HepG2 (cell line): ENCODE data around the gene NRSN2. TPM values are rescaled to one million over a fixed set of nuclear protein-coding genes. Genes with fewer than 3 reads are reported as not detected.

Experiments
- ASH2L ChIP-seq: fragments of 300-600, 200-600 bp; sonication (generic); IDR thresholded peaks from 2 replicates; pipeline ENCODE4 v1.7.0; 2017; ENCODE audit warnings: low read depth, mild to moderate bottlenecking, moderate library complexity, mixed read lengths, low read length; ENCODE audit not compliant: insufficient read length
- BCL6 ChIP-seq: IDR thresholded peaks from 2 replicates; pipeline ENCODE4 v1.6.1; 2016; ENCODE audit warnings: missing genetic modification reagents, missing compliant biosample characterization
- ELF1 ChIP-seq: sonication (generic); formaldehyde crosslinking; IDR thresholded peaks from 2 replicates; pipeline ENCODE4 v1.4.0; 2020; ENCODE audit warnings: missing genetic modification reagents
- NR2F1 ChIP-seq, 2 experiments: fragments of 450-650 bp in 1 of 2; formaldehyde crosslinking in 1 of 2; IDR thresholded peaks; 2 replicates each; pipeline versions ENCODE4 v1.5.0 to v1.6.1; 2016 to 2020; ENCODE audit warnings: mild to moderate bottlenecking in 1 of 2, missing compliant biosample characterization in 1 of 2, missing genetic modification reagents in 1 of 2, moderate library complexity in 1 of 2
- SP1 ChIP-seq, 2 experiments: fragments of 450-650 bp in 1 of 2; sonication (generic) in 1 of 2; formaldehyde crosslinking in 1 of 2; IDR thresholded peaks; 2 replicates each; pipeline versions ENCODE4 v1.4.0 to v1.6.1; 2016 to 2020; ENCODE audit warnings: missing genetic modification reagents in 1 of 2
- THAP11 ChIP-seq: IDR thresholded peaks from 2 replicates; pipeline ENCODE4 v1.6.1; 2016; ENCODE audit warnings: missing biosample characterization, missing genetic modification reagents
- U2AF2 ChIP-seq: fragments of 200-400 bp; formaldehyde crosslinking; IDR thresholded peaks from 2 replicates; pipeline ENCODE4 v1.6.1; 2017; ENCODE audit warnings: low read depth, mild to moderate bottlenecking, low read length
- ZBTB7A ChIP-seq: sonication (generic); formaldehyde crosslinking; IDR thresholded peaks from 2 replicates; pipeline ENCODE4 v1.8.0; 2022; ENCODE audit warnings: mild to moderate bottlenecking, missing genetic modification reagents
- ZFP36 ChIP-seq: fragments of 150-350 bp; IDR thresholded peaks from 2 replicates; pipeline ENCODE4 v1.6.1; 2018; ENCODE audit warnings: borderline replicate concordance, low read length, low read depth; ENCODE audit not compliant: partially characterized antibody
- ZNF143 ChIP-seq: sonication (generic); formaldehyde crosslinking; IDR thresholded peaks from 2 replicates; pipeline ENCODE4 v1.4.0; 2020; ENCODE audit warnings: missing genetic modification reagents
- ZNF431 ChIP-seq: sonication (generic); formaldehyde crosslinking; IDR thresholded peaks from 2 replicates; pipeline ENCODE4 v1.9.0; 2022; ENCODE audit warnings: missing genetic modification reagents, low read depth, mild to moderate bottlenecking, borderline replicate concordance
- ZNF550 ChIP-seq: sonication (generic); formaldehyde crosslinking; IDR thresholded peaks from 2 replicates; pipeline ENCODE4 v1.4.0; 2020; ENCODE audit warnings: mild to moderate bottlenecking, missing genetic modification reagents, borderline replicate concordance
- ZNF713 ChIP-seq: sonication (generic); formaldehyde crosslinking; IDR thresholded peaks from 2 replicates; pipeline ENCODE4 v1.4.0; 2020; ENCODE audit warnings: mild to moderate bottlenecking, missing genetic modification reagents
- ZNF766 ChIP-seq: sonication (generic); formaldehyde crosslinking; IDR thresholded peaks from 2 replicates; pipeline ENCODE4 v1.5.0; 2020; ENCODE audit warnings: missing genetic modification reagents, borderline replicate concordance
- ZNF780A ChIP-seq: sonication (generic); formaldehyde crosslinking; IDR thresholded peaks from 2 replicates; pipeline ENCODE4 v1.8.0; 2022; ENCODE audit warnings: mild to moderate bottlenecking, missing genetic modification reagents, moderate library complexity
- ZSCAN30 ChIP-seq: sonication (generic); formaldehyde crosslinking; IDR thresholded peaks from 2 replicates; pipeline ENCODE4 v1.5.0; 2020; ENCODE audit warnings: mild to moderate bottlenecking, missing genetic modification reagents
- polyA plus RNA-seq, 8 experiments: library from polyadenylated mRNA; depleted of rRNA in 3 of 8; stranded (reverse) in 7 of 8; unstranded in 1 of 8; fragments of >200 nt; fragmentation: Illumina TruSeq in 4 of 8; extraction: Trizol in 4 of 8; gene quantifications; 2 replicates each; pipeline versions ENCODE4 v1.2.1 to v1.2.3, GENCODE V29; 2011 to 2016; ENCODE audit warnings: low read depth in 4 of 8, missing spikeins in 1 of 8, mixed read lengths in 1 of 8; ENCODE audit not compliant: insufficient read depth in 1 of 8
- total RNA-seq, 5 experiments: library from RNA; depleted of rRNA; stranded (reverse); fragments of >200 nt; fragmentation: Illumina TruSeq; extraction: Trizol; gene quantifications; 2 replicates each; pipeline ENCODE4 v1.2.3, GENCODE V29; 2016; ENCODE audit warnings: low read depth in 1 of 5
- TF ChIP-seq, protein P1 (sequence below): IDR thresholded peaks from 2 replicates; pipeline ENCODE4 v1.6.1; 2018; ENCODE audit warnings: missing genetic modification reagents, mild to moderate bottlenecking, missing compliant biosample characterization
- TF ChIP-seq, protein P2 (sequence below): sonication (generic); formaldehyde crosslinking; IDR thresholded peaks from 2 replicates; pipeline ENCODE4 v1.5.1; 2020; ENCODE audit warnings: missing genetic modification reagents, mild to moderate bottlenecking, borderline replicate concordance
- TF ChIP-seq, protein P3 (sequence below): sonication (generic); formaldehyde crosslinking; IDR thresholded peaks from 2 replicates; pipeline ENCODE4 v1.5.0; 2020; ENCODE audit warnings: mild to moderate bottlenecking, missing genetic modification reagents
- TF ChIP-seq, protein P4 (sequence below): sonication (generic); formaldehyde crosslinking; IDR thresholded peaks from 2 replicates; pipeline ENCODE4 v1.5.0; 2020; ENCODE audit warnings: missing genetic modification reagents
- TF ChIP-seq, protein P5 (sequence below), 2 experiments: sonication (generic) in 1 of 2; formaldehyde crosslinking in 1 of 2; IDR thresholded peaks; 2 replicates each; pipeline versions ENCODE4 v1.5.1 to v1.6.1; 2011 to 2020; ENCODE audit warnings: borderline replicate concordance in 1 of 2, low read depth in 1 of 2, low read length in 1 of 2, mild to moderate bottlenecking in 1 of 2, missing genetic modification reagents in 1 of 2, moderate library complexity in 1 of 2

Gene NRSN2
- total and polyA plus RNA-seq, 2 of the 13 experiments (the other 11 are each of a cell fraction or from before 2014, with no cell fraction given): 32.3 to 49.4 TPM

DNA sequence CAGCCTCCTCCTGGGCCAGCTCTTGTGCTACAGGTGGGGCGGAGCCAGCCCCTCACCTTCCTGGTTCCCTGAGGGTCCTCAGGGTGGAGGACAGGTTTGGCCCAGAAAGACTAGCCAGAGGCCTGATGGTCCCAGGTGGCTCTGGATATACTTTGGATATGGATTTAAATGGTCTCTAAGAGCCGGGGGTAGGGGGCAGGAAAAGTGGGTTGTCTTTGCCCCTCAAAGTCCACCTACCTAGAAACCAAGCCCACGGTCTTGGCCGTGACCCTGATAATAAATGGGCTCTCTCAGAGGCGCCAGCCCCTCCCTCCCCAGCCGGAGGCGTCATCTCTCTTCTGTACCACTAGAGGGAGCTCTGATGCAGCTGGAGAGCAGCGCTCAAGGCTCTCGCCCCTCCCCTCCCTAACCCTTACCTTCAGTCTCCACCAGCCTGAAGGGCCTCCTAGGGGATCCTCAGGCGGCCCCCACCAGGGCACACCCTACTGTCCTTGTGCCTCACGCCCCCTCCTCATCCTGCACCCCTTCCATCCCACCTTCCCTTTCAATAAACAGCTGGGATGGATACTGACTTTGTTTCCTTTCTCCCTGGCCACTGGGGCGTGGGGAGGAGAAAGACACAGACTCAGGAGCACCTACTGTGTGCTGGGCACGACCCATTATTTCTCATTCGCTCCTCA, 7.5 kb downstream of the NRSN2 start (continued):
- TF ChIP-seq ZNF431 (CRISPR knock-in tag): peak; percentile 69; the same call in 1 of the 2 replicates
- no peak for TF ChIP-seq NR2F1 (CRISPR knock-in tag; IDR thresholded peaks at IDR 0.05)
- TF ChIP-seq ZFP36: no peak
- peak; percentile 69; the same call in 1 of the 2 replicates for TF ChIP-seq ZBTB7A
- no peak for TF ChIP-seq U2AF2
- TF ChIP-seq ZNF550 (CRISPR knock-in tag): no peak
- TF ChIP-seq, protein P1, sequence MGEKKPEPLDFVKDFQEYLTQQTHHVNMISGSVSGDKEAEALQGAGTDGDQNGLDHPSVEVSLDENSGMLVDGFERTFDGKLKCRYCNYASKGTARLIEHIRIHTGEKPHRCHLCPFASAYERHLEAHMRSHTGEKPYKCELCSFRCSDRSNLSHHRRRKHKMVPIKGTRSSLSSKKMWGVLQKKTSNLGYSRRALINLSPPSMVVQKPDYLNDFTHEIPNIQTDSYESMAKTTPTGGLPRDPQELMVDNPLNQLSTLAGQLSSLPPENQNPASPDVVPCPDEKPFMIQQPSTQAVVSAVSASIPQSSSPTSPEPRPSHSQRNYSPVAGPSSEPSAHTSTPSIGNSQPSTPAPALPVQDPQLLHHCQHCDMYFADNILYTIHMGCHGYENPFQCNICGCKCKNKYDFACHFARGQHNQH: peak; percentile 92
- TF ChIP-seq, protein P2, sequence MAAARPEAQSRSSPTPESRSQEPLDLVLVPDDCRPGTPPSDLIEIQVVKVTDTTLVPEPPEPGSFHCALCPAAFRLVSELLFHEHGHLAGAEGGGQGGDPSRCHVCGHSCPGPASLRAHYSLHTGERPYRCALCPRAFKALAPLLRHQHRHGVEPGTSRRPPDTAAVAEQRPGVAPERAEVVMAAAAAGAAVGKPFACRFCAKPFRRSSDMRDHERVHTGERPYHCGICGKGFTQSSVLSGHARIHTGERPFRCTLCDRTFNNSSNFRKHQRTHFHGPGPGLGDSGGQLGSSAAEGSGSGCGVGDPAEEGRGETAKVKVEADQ (CRISPR knock-in tag): peak; percentile 86; the same call in 1 of the 2 replicates
- no peak for TF ChIP-seq ZNF780A
- no peak for TF ChIP-seq ASH2L
- TF ChIP-seq SP1 (IDR thresholded peaks at IDR 0.05): no peak
- peak; percentile 48; the same call in 1 of the 2 replicates for TF ChIP-seq SP1 (CRISPR knock-in tag; IDR thresholded peaks at IDR 0.05)
- no peak for TF ChIP-seq ZNF766 (CRISPR knock-in tag)
- no peak for TF ChIP-seq ZSCAN30 (CRISPR knock-in tag)
- TF ChIP-seq ELF1: no peak
- no peak for TF ChIP-seq ZNF713
- TF ChIP-seq, protein P3, sequence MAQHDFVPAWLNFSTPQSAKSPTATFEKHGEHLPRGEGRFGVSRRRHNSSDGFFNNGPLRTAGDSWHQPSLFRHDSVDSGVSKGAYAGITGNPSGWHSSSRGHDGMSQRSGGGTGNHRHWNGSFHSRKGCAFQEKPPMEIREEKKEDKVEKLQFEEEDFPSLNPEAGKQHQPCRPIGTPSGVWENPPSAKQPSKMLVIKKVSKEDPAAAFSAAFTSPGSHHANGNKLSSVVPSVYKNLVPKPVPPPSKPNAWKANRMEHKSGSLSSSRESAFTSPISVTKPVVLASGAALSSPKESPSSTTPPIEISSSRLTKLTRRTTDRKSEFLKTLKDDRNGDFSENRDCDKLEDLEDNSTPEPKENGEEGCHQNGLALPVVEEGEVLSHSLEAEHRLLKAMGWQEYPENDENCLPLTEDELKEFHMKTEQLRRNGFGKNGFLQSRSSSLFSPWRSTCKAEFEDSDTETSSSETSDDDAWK (CRISPR knock-in tag): no peak
- TF ChIP-seq ZNF143: no peak
- TF ChIP-seq THAP11: peak; percentile 68
- TF ChIP-seq, protein P4, sequence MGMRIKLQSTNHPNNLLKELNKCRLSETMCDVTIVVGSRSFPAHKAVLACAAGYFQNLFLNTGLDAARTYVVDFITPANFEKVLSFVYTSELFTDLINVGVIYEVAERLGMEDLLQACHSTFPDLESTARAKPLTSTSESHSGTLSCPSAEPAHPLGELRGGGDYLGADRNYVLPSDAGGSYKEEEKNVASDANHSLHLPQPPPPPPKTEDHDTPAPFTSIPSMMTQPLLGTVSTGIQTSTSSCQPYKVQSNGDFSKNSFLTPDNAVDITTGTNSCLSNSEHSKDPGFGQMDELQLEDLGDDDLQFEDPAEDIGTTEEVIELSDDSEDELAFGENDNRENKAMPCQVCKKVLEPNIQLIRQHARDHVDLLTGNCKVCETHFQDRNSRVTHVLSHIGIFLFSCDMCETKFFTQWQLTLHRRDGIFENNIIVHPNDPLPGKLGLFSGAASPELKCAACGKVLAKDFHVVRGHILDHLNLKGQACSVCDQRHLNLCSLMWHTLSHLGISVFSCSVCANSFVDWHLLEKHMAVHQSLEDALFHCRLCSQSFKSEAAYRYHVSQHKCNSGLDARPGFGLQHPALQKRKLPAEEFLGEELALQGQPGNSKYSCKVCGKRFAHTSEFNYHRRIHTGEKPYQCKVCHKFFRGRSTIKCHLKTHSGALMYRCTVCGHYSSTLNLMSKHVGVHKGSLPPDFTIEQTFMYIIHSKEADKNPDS (CRISPR knock-in tag): 0 out of 2 replicates have a peak, but pooled peaks have one; percentile 23
- TF ChIP-seq BCL6 (CRISPR knock-in tag): peak; percentile 75
- TF ChIP-seq, protein P5, sequence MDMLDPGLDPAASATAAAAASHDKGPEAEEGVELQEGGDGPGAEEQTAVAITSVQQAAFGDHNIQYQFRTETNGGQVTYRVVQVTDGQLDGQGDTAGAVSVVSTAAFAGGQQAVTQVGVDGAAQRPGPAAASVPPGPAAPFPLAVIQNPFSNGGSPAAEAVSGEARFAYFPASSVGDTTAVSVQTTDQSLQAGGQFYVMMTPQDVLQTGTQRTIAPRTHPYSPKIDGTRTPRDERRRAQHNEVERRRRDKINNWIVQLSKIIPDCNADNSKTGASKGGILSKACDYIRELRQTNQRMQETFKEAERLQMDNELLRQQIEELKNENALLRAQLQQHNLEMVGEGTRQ (IDR thresholded peaks at IDR 0.05; ENCODE audit: low read depth, low read length): 0 out of 2 replicates have a peak, but pooled peaks have one; percentile 8
- TF ChIP-seq, protein P5 (CRISPR knock-in tag; IDR thresholded peaks at IDR 0.05; ENCODE audit: borderline replicate concordance): no peak
